HepG2 (cell line): ENCODE data around the gene SEPTIN3. TPM values are rescaled to one million over a fixed set of nuclear protein-coding genes. Genes with fewer than 3 reads are reported as not detected.

Experiments used
- ATAC-seq: fragments of 200-7000 bp; cut with Tn5 transposase; 3 replicates; pipeline ENCODE4 v1.9.1; 2020; ENCODE audit warnings: mild to moderate bottlenecking, moderate library complexity
- BruUV-seq: library from RNA; stranded (reverse); fragments of 400-500 nt; replicated peaks from 2 replicates; lab custom pipeline; 2021; lab: Mats Ljungman, UMichigan
- CTCF ChIA-PET: fragments of 300-600 bp; formaldehyde crosslinking; extraction: SDS; loops from one replicate; lab custom pipeline; 2021; ENCODE audit warnings: low total read pairs, inconsistent platforms, low intra/inter-chr PET ratio; lab: Yijun Ruan, JAX
- POLR2A ChIA-PET: fragments of 350-600 bp; sonication (Branson Sonifier 250); formaldehyde crosslinking; loops from one replicate; lab custom pipeline; 2020; ENCODE audit warnings: antibody characterized with exemption, inconsistent platforms; lab: Yijun Ruan, JAX
- DNase-seq: peaks from one replicate; pipeline ENCODE4 v3.0.0-alpha.2; 2015; ENCODE audit warnings: low spot score
- FAIRE-seq: peaks from 3 replicates; lab custom pipeline; 2011; peaks lifted over from hg19 to GRCh38; lab: Jason Lieb, UNC
- H2AFZ ChIP-seq: one replicate; pipeline ENCODE4 v1.6.1; 2011; ENCODE audit warnings: low read length, inconsistent platforms
- H3K27ac ChIP-seq: fragments of 300-600 bp; 3 replicates; pipeline ENCODE4 v1.8.0; 2011; ENCODE audit warnings: mixed run types, mild to moderate bottlenecking, mixed read lengths, low read length, inconsistent platforms; ENCODE audit not compliant: insufficient read depth; ENCODE audit errors: extremely low read length
- H3K27me3 ChIP-seq, 2 experiments: fragments of 200-600 bp in 1 of 2; 2 replicates in 1 of 2; 3 replicates in 1 of 2; pipeline versions ENCODE4 v1.6.0 to v1.8.0; 2011; ENCODE audit warnings: low read length in 2 of 2, mild to moderate bottlenecking in 2 of 2, moderate library complexity in 2 of 2, inconsistent platforms in 1 of 2; ENCODE audit not compliant: insufficient read depth in 2 of 2, control insufficient read depth in 1 of 2
- H3K36me3 ChIP-seq, 2 experiments: fragments of 200-600 bp in 1 of 2; replicated peaks in 1 of 2; 2 replicates in 1 of 2; 3 replicates in 1 of 2; pipeline versions ENCODE4 v1.5.1 to v1.8.0; 2011; ENCODE audit warnings: low read length in 2 of 2, inconsistent platforms in 1 of 2; ENCODE audit not compliant: insufficient read depth in 2 of 2, control insufficient read depth in 1 of 2
- H3K4me1 ChIP-seq: 2 replicates; pipeline ENCODE4 v1.5.1; 2012; ENCODE audit warnings: low read length, inconsistent platforms; ENCODE audit not compliant: insufficient read depth
- H3K4me2 ChIP-seq: 2 replicates; pipeline ENCODE4 v1.6.0; 2011; ENCODE audit warnings: low read depth, low read length, inconsistent platforms
- H3K4me3 ChIP-seq, 3 experiments: fragments of 200-600 bp in 1 of 3; sonication (generic), shearing (Covaris generic) in 1 of 3; replicated peaks in 1 of 3; 2 replicates each; pipeline ENCODE4 v1.5.1; 2011 to 2016; ENCODE audit warnings: low read length in 3 of 3, inconsistent platforms in 2 of 3, low read depth in 2 of 3, mild to moderate bottlenecking in 2 of 3, control low read depth in 1 of 3, mixed read lengths in 1 of 3; ENCODE audit not compliant: insufficient read depth in 1 of 3
- H3K79me2 ChIP-seq: one replicate; pipeline ENCODE4 v1.6.1; 2011; ENCODE audit warnings: low read length, inconsistent platforms; ENCODE audit not compliant: insufficient read depth
- H3K9ac ChIP-seq: 2 replicates; pipeline ENCODE4 v1.6.0; 2011; ENCODE audit warnings: mild to moderate bottlenecking, low read depth, low read length, inconsistent platforms; ENCODE audit not compliant: insufficient read depth
- H3K9me3 ChIP-seq: 2 replicates; pipeline ENCODE4 v1.5.1; 2012; ENCODE audit warnings: mild to moderate bottlenecking, low read length
- H4K20me1 ChIP-seq: 2 replicates; pipeline ENCODE4 v1.6.0; 2011; ENCODE audit warnings: inconsistent platforms, mild to moderate bottlenecking, low read length, moderate library complexity; ENCODE audit not compliant: insufficient read depth
- PRPF4 ChIP-seq: fragments of 200-400 bp; formaldehyde crosslinking; IDR thresholded peaks from 2 replicates; pipeline ENCODE4 v1.6.1; 2016; ENCODE audit warnings: low read length, low read depth; ENCODE audit not compliant: poor library complexity, severe bottlenecking
- TBX2 ChIP-seq: sonication (generic); formaldehyde crosslinking; IDR thresholded peaks from 2 replicates; pipeline ENCODE4 v1.5.0; 2020; ENCODE audit warnings: missing genetic modification reagents, mild to moderate bottlenecking, borderline replicate concordance
- ZNF24 ChIP-seq: fragments of 450-650 bp; IDR thresholded peaks from 2 replicates; pipeline ENCODE4 v1.6.1; 2017; ENCODE audit warnings: antibody characterized with exemption, mild to moderate bottlenecking
- ZNF3 ChIP-seq: IDR thresholded peaks from 2 replicates; pipeline ENCODE4 v1.7.0; 2017; ENCODE audit warnings: inconsistent platforms
- ZNF501 ChIP-seq: sonication (generic); formaldehyde crosslinking; IDR thresholded peaks from 2 replicates; pipeline ENCODE4 v1.5.1; 2020; ENCODE audit warnings: mild to moderate bottlenecking, moderate library complexity, missing genetic modification reagents
- WGBS: methylation state at CpG from one replicate; pipeline ENCODE4 v1.1.6; 2017; ENCODE audit warnings: low lambda C conversion rate; 5-methylcytosine and 5-hydroxymethylcytosine counted together
- in situ Hi-C: cut with HindIII; loops from 2 replicates; pipeline ENCODE4 v1.10.0; 2017; ENCODE audit warnings: low pct_unique_long_range_greater_than_20kb; ENCODE audit not compliant: extremely low pct_ligation_motif_present
- intact Hi-C: fragments of 100-400 bp; cut with micrococcal nuclease; formaldehyde crosslinking; loops from one replicate; pipeline ENCODE4 v1.10.0; 2022; ENCODE audit not compliant: unreplicated experiment
- polyA plus RNA-seq, 8 experiments: library from polyadenylated mRNA; depleted of rRNA in 3 of 8; stranded (reverse) in 7 of 8; unstranded in 1 of 8; fragments of >200 nt; fragmentation: Illumina TruSeq in 4 of 8; extraction: Trizol in 4 of 8; gene quantifications; 2 replicates each; pipeline versions ENCODE4 v1.2.1 to v1.2.3, GENCODE V29; 2011 to 2016; ENCODE audit warnings: low read depth in 4 of 8, missing spikeins in 1 of 8, mixed read lengths in 1 of 8; ENCODE audit not compliant: insufficient read depth in 1 of 8
- total RNA-seq, 5 experiments: library from RNA; depleted of rRNA; stranded (reverse); fragments of >200 nt; fragmentation: Illumina TruSeq; extraction: Trizol; gene quantifications; 2 replicates each; pipeline ENCODE4 v1.2.3, GENCODE V29; 2016; ENCODE audit warnings: low read depth in 1 of 5
- TF ChIP-seq, protein P1 (sequence below): fragments of 450-650 bp; IDR thresholded peaks from 2 replicates; pipeline ENCODE4 v1.6.1; 2017
- TF ChIP-seq, protein P2 (sequence below): sonication (generic); formaldehyde crosslinking; IDR thresholded peaks from 2 replicates; pipeline ENCODE4 v1.4.0; 2020; ENCODE audit warnings: missing genetic modification reagents
- TF ChIP-seq, protein P3 (sequence below): IDR thresholded peaks from 2 replicates; pipeline ENCODE4 v1.6.1; 2016; ENCODE audit warnings: missing compliant biosample characterization, missing genetic modification reagents, borderline replicate concordance
- TF ChIP-seq, protein P4 (sequence below): sonication (generic); formaldehyde crosslinking; IDR thresholded peaks from 2 replicates; pipeline ENCODE4 v1.4.0; 2020; ENCODE audit warnings: missing genetic modification reagents, borderline replicate concordance

Gene SEPTIN3
- total and polyA plus RNA-seq, 2 of the 13 experiments (the other 11 are each of a cell fraction or from before 2014, with no cell fraction given): 0.04 TPM; not detected in 1

DNA sequence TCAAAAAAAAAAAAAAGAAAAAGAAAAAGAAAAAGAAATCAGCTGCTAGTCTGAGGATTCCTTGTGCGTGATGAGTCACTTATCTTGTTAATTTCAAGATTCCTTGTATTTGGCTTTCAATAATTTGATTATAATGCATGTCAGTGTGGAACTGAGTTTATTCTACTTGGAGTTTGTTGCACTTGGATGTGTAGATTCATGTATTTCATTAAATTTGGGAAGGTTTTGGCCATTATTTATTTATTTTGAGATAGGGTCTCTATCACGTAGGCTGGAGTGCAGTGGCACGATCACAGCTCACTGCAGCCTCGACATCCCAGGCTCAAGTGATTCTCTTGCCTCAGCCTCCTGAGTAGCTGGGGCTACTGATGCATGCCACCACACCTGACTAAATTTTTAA lies 44.1 kb downstream of the SEPTIN3 start:
- Histone ChIP-seq H3K79me2 (no peaks in the 10 kb centered on the region), H3K4me1 (no peaks in the 10 kb centered on the region), H3K9ac (no peak overlapping the region), H3K9me3 (no peaks in the 10 kb centered on the region; the same call in 1 of the 2 replicates), H2AFZ (no peak overlapping the region), H3K4me3 (no peak overlapping the region), H3K27me3 (peaks cover 2 to 19% of the 10 kb centered on the region in 2 experiments; a peak in 2 of 5 replicates), H4K20me1 (no peaks in the 10 kb centered on the region), H3K36me3 (no peaks in the 10 kb centered on the region), H3K4me2 (no peak overlapping the region), H3K27ac (no peak overlapping the region)
- WGBS: 21% methylated on average over 4 of the region's 4 CpGs
- DNase-seq (no peak), FAIRE-seq (no peak), ATAC-seq (no peak)
- TF ChIP-seq, protein P1, sequence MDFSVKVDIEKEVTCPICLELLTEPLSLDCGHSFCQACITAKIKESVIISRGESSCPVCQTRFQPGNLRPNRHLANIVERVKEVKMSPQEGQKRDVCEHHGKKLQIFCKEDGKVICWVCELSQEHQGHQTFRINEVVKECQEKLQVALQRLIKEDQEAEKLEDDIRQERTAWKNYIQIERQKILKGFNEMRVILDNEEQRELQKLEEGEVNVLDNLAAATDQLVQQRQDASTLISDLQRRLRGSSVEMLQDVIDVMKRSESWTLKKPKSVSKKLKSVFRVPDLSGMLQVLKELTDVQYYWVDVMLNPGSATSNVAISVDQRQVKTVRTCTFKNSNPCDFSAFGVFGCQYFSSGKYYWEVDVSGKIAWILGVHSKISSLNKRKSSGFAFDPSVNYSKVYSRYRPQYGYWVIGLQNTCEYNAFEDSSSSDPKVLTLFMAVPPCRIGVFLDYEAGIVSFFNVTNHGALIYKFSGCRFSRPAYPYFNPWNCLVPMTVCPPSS: no peak
- TF ChIP-seq ZNF24 (no peak), PRPF4 (no peak), ZNF3 (no peak), TBX2 (CRISPR knock-in tag) (no peak), ZNF501 (no peak)
- TF ChIP-seq, protein P2, sequence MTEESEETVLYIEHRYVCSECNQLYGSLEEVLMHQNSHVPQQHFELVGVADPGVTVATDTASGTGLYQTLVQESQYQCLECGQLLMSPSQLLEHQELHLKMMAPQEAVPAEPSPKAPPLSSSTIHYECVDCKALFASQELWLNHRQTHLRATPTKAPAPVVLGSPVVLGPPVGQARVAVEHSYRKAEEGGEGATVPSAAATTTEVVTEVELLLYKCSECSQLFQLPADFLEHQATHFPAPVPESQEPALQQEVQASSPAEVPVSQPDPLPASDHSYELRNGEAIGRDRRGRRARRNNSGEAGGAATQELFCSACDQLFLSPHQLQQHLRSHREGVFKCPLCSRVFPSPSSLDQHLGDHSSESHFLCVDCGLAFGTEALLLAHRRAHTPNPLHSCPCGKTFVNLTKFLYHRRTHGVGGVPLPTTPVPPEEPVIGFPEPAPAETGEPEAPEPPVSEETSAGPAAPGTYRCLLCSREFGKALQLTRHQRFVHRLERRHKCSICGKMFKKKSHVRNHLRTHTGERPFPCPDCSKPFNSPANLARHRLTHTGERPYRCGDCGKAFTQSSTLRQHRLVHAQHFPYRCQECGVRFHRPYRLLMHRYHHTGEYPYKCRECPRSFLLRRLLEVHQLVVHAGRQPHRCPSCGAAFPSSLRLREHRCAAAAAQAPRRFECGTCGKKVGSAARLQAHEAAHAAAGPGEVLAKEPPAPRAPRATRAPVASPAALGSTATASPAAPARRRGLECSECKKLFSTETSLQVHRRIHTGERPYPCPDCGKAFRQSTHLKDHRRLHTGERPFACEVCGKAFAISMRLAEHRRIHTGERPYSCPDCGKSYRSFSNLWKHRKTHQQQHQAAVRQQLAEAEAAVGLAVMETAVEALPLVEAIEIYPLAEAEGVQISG (CRISPR knock-in tag): no peak
- TF ChIP-seq, protein P3, sequence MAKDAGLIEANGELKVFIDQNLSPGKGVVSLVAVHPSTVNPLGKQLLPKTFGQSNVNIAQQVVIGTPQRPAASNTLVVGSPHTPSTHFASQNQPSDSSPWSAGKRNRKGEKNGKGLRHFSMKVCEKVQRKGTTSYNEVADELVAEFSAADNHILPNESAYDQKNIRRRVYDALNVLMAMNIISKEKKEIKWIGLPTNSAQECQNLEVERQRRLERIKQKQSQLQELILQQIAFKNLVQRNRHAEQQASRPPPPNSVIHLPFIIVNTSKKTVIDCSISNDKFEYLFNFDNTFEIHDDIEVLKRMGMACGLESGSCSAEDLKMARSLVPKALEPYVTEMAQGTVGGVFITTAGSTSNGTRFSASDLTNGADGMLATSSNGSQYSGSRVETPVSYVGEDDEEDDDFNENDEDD: no peak
- TF ChIP-seq, protein P4, sequence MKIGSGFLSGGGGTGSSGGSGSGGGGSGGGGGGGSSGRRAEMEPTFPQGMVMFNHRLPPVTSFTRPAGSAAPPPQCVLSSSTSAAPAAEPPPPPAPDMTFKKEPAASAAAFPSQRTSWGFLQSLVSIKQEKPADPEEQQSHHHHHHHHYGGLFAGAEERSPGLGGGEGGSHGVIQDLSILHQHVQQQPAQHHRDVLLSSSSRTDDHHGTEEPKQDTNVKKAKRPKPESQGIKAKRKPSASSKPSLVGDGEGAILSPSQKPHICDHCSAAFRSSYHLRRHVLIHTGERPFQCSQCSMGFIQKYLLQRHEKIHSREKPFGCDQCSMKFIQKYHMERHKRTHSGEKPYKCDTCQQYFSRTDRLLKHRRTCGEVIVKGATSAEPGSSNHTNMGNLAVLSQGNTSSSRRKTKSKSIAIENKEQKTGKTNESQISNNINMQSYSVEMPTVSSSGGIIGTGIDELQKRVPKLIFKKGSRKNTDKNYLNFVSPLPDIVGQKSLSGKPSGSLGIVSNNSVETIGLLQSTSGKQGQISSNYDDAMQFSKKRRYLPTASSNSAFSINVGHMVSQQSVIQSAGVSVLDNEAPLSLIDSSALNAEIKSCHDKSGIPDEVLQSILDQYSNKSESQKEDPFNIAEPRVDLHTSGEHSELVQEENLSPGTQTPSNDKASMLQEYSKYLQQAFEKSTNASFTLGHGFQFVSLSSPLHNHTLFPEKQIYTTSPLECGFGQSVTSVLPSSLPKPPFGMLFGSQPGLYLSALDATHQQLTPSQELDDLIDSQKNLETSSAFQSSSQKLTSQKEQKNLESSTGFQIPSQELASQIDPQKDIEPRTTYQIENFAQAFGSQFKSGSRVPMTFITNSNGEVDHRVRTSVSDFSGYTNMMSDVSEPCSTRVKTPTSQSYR (CRISPR knock-in tag): no peak
- intact Hi-C loops (no loop called here), in situ Hi-C loops (no loop called here)
- ChIA-PET POLR2A (no interaction called here), CTCF (no interaction called here)
- BruUV-seq: no TSS peak
